PC-3 (cell line): ENCODE measurements around the gene RAB6D. TPM values are rescaled to one million over a fixed set of nuclear protein-coding genes. Genes with fewer than 3 reads are reported as not detected.
"Not testable (repeated sequence)": the region's sequence is repeated elsewhere in the genome, so short reads cannot be mapped to it uniquely, and the experiment has no call there.

Experiments
- ATAC-seq: fragments of 200-7000 bp; cut with Tn5 transposase; 2 replicates; pipeline ENCODE4 v1.9.1; 2020; ENCODE audit warnings: mild to moderate bottlenecking, moderate library complexity
- Bru-seq: library from RNA; stranded (reverse); fragments of 400-500 nt; gene quantifications from one replicate; lab custom pipeline; 2021; lab: Mats Ljungman, UMichigan
- BruChase-seq, 2 experiments: library from RNA; stranded (reverse); fragments of 400-500 nt; gene quantifications; one replicate each; lab custom pipeline; 2021; lab: Mats Ljungman, UMichigan
- BruUV-seq: library from RNA; stranded (reverse); fragments of 400-500 nt; replicated peaks from 2 replicates; lab custom pipeline; 2021; lab: Mats Ljungman, UMichigan
- CTCF ChIA-PET: fragments of 300-600 bp; sonication (Branson Sonifier 250); formaldehyde crosslinking; loops from one replicate; lab custom pipeline; 2022; ENCODE audit warnings: antibody characterized with exemption; lab: Charles Lee
- POLR2A ChIA-PET: fragments of 300-600 bp; sonication (Branson Sonifier 250); formaldehyde crosslinking; loops from one replicate; lab custom pipeline; 2022; ENCODE audit warnings: antibody characterized with exemption; ENCODE audit not compliant: unreplicated experiment; lab: Charles Lee
- DNase-seq: peaks from one replicate; pipeline ENCODE4 v3.0.0-alpha.2; 2015
- H2AFZ ChIP-seq: fragments of 300-600 bp; sonication (generic); 2 replicates; pipeline ENCODE4 v1.6.0; 2016; ENCODE audit warnings: antibody characterized with exemption, low read length
- H3F3A ChIP-seq: fragments of 300-600 bp; sonication (generic); one replicate; pipeline ENCODE4 v1.6.0; 2017; ENCODE audit warnings: antibody characterized with exemption, low read length, control low read depth, mild to moderate bottlenecking; ENCODE audit not compliant: unreplicated experiment
- H3K27ac ChIP-seq: fragments of 300-600 bp; sonication (generic); 2 replicates; pipeline ENCODE4 v1.5.1; 2016; ENCODE audit warnings: mild to moderate bottlenecking, low read length
- H3K27me3 ChIP-seq: fragments of 300-600 bp; sonication (generic); 2 replicates; pipeline ENCODE4 v1.6.1; 2016; ENCODE audit warnings: low read length, mixed read lengths
- H3K36me3 ChIP-seq: fragments of 300-600 bp; sonication (generic); 2 replicates; pipeline ENCODE4 v1.6.1; 2016; ENCODE audit warnings: low read depth, mixed run types, low read length, mixed read lengths
- H3K4me1 ChIP-seq: fragments of 300-600 bp; sonication (generic); 2 replicates; pipeline ENCODE4 v1.5.1; 2016; ENCODE audit warnings: low read length; ENCODE audit not compliant: insufficient read depth
- H3K4me2 ChIP-seq: fragments of 300-600 bp; sonication (generic); 2 replicates; pipeline ENCODE4 v1.6.0; 2016; ENCODE audit warnings: low read length
- H3K4me3 ChIP-seq: fragments of 300-600 bp; sonication (generic); 2 replicates; pipeline ENCODE4 v1.5.1; 2016; ENCODE audit warnings: mild to moderate bottlenecking, low read length, mixed read lengths
- H3K79me2 ChIP-seq: fragments of 300-600 bp; sonication (generic); 2 replicates; pipeline ENCODE4 v1.6.1; 2017; ENCODE audit warnings: low read length, mixed read lengths
- H3K9ac ChIP-seq: fragments of 300-600 bp; sonication (generic); 2 replicates; pipeline ENCODE4 v1.6.0; 2016; ENCODE audit warnings: mild to moderate bottlenecking, low read length
- H3K9me2 ChIP-seq: fragments of 300-600 bp; sonication (generic); replicated peaks from 2 replicates; pipeline ENCODE4 v1.6.1; 2016; ENCODE audit warnings: mixed run types, low read length, mixed read lengths
- H3K9me3 ChIP-seq: fragments of 300-600 bp; sonication (generic); 2 replicates; pipeline ENCODE4 v1.6.1; 2016; ENCODE audit warnings: low read length, mixed read lengths
- H4K20me1 ChIP-seq: fragments of 300-600 bp; sonication (generic); 2 replicates; pipeline ENCODE4 v1.6.1; 2016; ENCODE audit warnings: low read length, mixed read lengths
- CTCF ChIP-seq: fragments of 300-600 bp; sonication (generic); conservative IDR thresholded peaks from 2 replicates; pipeline ENCODE4 v1.5.1; 2017; ENCODE audit warnings: antibody characterized with exemption, low read depth, mild to moderate bottlenecking, low read length
- EZH2 ChIP-seq: fragments of 300-600 bp; sonication (generic); IDR thresholded peaks from one replicate; pipeline ENCODE4 v1.6.1; 2017; ENCODE audit warnings: antibody characterized with exemption, mild to moderate bottlenecking, low read length; ENCODE audit not compliant: unreplicated experiment
- EZH2phosphoT487 ChIP-seq: fragments of 300-600 bp; sonication (generic); IDR thresholded peaks from 2 replicates; pipeline ENCODE4 v1.6.1; 2018; ENCODE audit warnings: mild to moderate bottlenecking, antibody characterized with exemption, low read length, borderline replicate concordance
- intact Hi-C: fragments of 100-400 bp; cut with micrococcal nuclease; formaldehyde crosslinking; loops from 2 replicates; pipeline ENCODE4 v1.9.0; 2023
- long read RNA-seq: library from polyadenylated mRNA; unstranded; transcript quantifications from one replicate; pipeline ENCODE4 v2.0.0, GENCODE V29; 2021; ENCODE audit not compliant: unreplicated experiment
- total RNA-seq: library from RNA; depleted of rRNA; stranded (reverse); fragments of >200 nt; gene quantifications from 2 replicates; pipeline ENCODE4 v1.2.3, GENCODE V29; 2014; rRNA removed

RAB6D gene
- total RNA-seq (not detected in 2 replicates), Bru-seq, nascent RNA (not detected), BruChase-seq, experiment 1, labeled RNA remaining after a 6-hour chase (percentile 19 among the genes with signal in this experiment), BruChase-seq, experiment 2, labeled RNA remaining after a 2-hour chase (not detected)
- long read RNA-seq = 0 reads

- peaks cover 22% of the 10 kb centered on the region for H3K27me3 ChIP-seq
- H3K9ac ChIP-seq, H3K27ac ChIP-seq, H3K79me2 ChIP-seq, H3K4me1 ChIP-seq, H3K9me2 ChIP-seq, H4K20me1 ChIP-seq, intact Hi-C loops, POLR2A ChIA-PET, DNase-seq, H3K9me3 ChIP-seq, H3F3A ChIP-seq, H3K36me3 ChIP-seq, BruUV-seq, CTCF ChIA-PET, H2AFZ ChIP-seq: not testable (repeated sequence)
- H3K4me3 ChIP-seq = peak within 1 kb of the TSS; percentile 24; the same call in 1 of the 2 replicates
- H3K4me2 ChIP-seq = peak within 1 kb of the TSS; percentile 48; the same call in 1 of the 2 replicates
- peak; percentile 59 for ATAC-seq
These were observed at the start of gene RAB6D for GRCh38 chr2:131363703-131364186. Gene RAB6D (minus strand): TSS chr2:131364168. CDS start chr2:131363720, 448 bp downstream.

GRCh38 chr2:131413148-131413747 lies 49.3 kb upstream of the RAB6D start:
- Histone ChIP-seq H3K36me3 (no peaks in the 10 kb centered on the region), H3K4me1 (no peaks in the 10 kb centered on the region), H3K79me2 (no peaks in the 10 kb centered on the region), H3F3A (no peaks in the 10 kb centered on the region), H3K9ac (no peak overlapping the region), H2AFZ (no peak overlapping the region), H3K4me3 (no peak overlapping the region), H3K4me2 (no peak overlapping the region), H3K27ac (no peak overlapping the region), H3K27me3 (peaks cover 65% of the 10 kb centered on the region), H3K9me2 (no peaks in the 10 kb centered on the region), H3K9me3 (no peaks in the 10 kb centered on the region), H4K20me1 (no peaks in the 10 kb centered on the region)
- ATAC-seq (peak; percentile 68), DNase-seq (peak; percentile 81)
- ChIA-PET POLR2A (interaction anchor here (0.6 kb wide), 1 partner anchor 80 kb away, joined by 3 read pairs; no protein-coding TSS in a partner anchor), CTCF (interaction anchor here (0.6 to 1.3 kb wide), 2 partner anchors 80 to 260 kb away, joined by 7 to 8 read pairs; no protein-coding TSS in a partner anchor)
- intact Hi-C loops = loop anchor here (1.0 to 10.0 kb wide), 4 partner anchors 132 to 734 kb away; no protein-coding TSS in a partner anchor
- TF ChIP-seq CTCF (peak; percentile 87), EZH2 (no peak), EZH2phosphoT487 (no peak)
- no TSS peak for BruUV-seq

GRCh38 chr2:131410173-131410572 lies 46.2 kb upstream of the RAB6D start:
- TF ChIP-seq EZH2 (no peak), CTCF (no peak), EZH2phosphoT487 (no peak)
- H3K36me3 ChIP-seq = no peaks in the 10 kb centered on the region
- H4K20me1 ChIP-seq = no peaks in the 10 kb centered on the region
- BruUV-seq = no TSS peak
- no peaks in the 10 kb centered on the region for H3F3A ChIP-seq
- DNase-seq = no peak
- no peaks in the 10 kb centered on the region for H3K9me2 ChIP-seq
- H3K4me1 ChIP-seq = no peaks in the 10 kb centered on the region
- no peak overlapping the region for H2AFZ ChIP-seq
- no peak for ATAC-seq
- peaks cover 66% of the 10 kb centered on the region for H3K27me3 ChIP-seq
- H3K4me2 ChIP-seq = no peak overlapping the region
- no peak overlapping the region for H3K9ac ChIP-seq
- no peaks in the 10 kb centered on the region for H3K9me3 ChIP-seq
- intact Hi-C loops = loop anchor here (10.0 kb wide), 1 partner anchor 135 kb away; no protein-coding TSS in a partner anchor
- CTCF ChIA-PET = interaction anchor here (1.6 kb wide), 1 partner anchor 263 kb away, joined by 3 read pairs; no protein-coding TSS in a partner anchor
- POLR2A ChIA-PET = no interaction called here
- H3K4me3 ChIP-seq = no peak overlapping the region
- no peaks in the 10 kb centered on the region for H3K79me2 ChIP-seq
- H3K27ac ChIP-seq = no peak overlapping the region
